ENCODE measurements around the gene MYBPH.

DNA sequence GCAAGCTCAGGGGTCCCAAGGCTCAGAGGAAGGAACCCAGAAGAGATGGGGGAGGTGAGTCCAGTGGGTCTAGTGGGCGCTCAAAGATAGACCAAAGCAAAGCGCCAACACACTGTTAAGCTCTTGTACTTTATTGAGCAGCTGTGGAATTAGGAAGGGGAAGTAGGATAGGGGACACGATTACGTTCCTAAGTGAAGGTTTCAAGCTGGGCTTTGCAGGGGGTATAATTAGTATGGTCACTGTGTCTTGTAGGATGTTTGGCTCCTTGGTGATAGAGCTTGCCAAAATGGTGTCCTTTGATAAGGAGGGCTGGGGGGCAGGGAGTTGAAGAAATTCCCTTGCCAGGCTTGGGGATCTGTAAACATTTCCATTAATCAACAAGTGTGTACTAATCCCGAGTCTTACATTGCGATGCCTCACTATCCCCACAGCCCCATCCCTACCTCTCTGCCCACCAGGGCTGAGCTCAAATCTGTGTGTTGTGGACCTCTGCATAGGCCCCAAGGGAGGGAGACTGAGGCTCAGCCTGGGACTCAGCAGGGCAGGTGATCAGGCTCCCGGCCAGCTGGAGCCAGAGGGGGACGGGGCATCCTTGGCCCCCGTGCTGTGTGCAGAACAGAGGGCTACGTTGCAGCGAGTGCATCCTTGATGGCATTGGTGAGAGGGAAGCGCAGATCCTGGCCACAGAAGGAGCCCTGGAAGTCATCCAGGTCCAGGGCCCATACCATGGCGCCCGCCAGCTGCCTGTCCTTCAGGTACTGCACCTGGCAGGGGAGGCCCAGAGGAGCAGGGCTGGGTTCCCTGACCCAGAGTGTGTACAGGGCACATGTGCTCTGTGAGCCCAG lies 3.4 kb upstream of the MYBPH start:
- TF ChIP-seq, protein P1, sequence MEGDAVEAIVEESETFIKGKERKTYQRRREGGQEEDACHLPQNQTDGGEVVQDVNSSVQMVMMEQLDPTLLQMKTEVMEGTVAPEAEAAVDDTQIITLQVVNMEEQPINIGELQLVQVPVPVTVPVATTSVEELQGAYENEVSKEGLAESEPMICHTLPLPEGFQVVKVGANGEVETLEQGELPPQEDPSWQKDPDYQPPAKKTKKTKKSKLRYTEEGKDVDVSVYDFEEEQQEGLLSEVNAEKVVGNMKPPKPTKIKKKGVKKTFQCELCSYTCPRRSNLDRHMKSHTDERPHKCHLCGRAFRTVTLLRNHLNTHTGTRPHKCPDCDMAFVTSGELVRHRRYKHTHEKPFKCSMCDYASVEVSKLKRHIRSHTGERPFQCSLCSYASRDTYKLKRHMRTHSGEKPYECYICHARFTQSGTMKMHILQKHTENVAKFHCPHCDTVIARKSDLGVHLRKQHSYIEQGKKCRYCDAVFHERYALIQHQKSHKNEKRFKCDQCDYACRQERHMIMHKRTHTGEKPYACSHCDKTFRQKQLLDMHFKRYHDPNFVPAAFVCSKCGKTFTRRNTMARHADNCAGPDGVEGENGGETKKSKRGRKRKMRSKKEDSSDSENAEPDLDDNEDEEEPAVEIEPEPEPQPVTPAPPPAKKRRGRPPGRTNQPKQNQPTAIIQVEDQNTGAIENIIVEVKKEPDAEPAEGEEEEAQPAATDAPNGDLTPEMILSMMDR (IDR thresholded peaks at IDR 0.05), result no peak
- TF ChIP-seq POLR2A (IDR thresholded peaks at IDR 0.05), result no peak
